Activated T-helper 9 cell treated with anti-CD3 and anti-CD28 coated beads, Interleukin-2, amount 50 U/mL, for 16 hours (primary cell): ENCODE data around the gene PDXP.

ENCODE experiments used
- DNase-seq: peaks from one replicate; pipeline ENCODE4 v3.0.0-alpha.2; 2020; ENCODE audit warnings: low read depth

Gene PDXP

DNA sequence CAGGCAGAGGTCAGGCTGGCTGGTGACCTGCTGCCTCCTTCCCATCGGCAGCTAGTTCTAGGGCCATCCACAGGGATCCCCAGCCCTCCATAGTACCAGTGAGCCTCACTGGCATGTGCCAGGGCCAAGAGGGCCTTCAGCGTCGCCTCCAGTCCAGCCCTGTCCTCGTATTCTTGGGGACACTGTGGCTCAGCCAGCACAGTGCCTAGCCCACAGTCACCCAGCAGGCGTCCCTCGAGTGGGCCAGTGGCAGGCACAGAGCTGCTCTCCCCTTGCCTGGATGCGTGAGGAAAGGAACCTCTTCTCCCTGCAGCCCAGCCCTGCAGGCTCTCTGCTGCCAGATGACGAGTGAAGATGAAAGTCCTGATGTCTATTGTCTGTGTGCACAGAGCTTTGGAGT is 29.7 kb upstream of the PDXP start:
- DNase-seq: no peak

DNA sequence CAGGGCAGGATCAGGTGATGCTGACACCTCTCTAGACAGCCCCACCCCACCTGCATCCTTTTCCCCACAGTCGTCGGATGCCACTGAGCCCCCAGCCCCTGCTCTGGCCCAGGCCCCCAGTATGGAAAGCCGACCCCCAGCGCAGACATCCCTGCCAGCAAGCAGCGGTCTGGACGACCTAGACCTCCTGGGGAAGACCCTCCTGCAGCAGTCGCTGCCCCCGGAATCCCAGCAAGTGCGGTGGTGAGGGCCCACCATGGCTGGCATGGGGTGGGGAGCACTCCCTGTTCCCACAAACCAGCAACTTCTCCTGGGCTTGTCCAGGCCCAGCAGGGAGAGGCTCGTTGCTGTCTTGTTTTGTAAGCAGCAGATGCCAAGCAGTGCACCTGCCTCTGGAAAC is 28.6 kb upstream of the PDXP start:
- no peak for DNase-seq

GRCh38 chr22:37630839-37631435 is 27.6 kb upstream of the PDXP start:
- no peak for DNase-seq

DNA sequence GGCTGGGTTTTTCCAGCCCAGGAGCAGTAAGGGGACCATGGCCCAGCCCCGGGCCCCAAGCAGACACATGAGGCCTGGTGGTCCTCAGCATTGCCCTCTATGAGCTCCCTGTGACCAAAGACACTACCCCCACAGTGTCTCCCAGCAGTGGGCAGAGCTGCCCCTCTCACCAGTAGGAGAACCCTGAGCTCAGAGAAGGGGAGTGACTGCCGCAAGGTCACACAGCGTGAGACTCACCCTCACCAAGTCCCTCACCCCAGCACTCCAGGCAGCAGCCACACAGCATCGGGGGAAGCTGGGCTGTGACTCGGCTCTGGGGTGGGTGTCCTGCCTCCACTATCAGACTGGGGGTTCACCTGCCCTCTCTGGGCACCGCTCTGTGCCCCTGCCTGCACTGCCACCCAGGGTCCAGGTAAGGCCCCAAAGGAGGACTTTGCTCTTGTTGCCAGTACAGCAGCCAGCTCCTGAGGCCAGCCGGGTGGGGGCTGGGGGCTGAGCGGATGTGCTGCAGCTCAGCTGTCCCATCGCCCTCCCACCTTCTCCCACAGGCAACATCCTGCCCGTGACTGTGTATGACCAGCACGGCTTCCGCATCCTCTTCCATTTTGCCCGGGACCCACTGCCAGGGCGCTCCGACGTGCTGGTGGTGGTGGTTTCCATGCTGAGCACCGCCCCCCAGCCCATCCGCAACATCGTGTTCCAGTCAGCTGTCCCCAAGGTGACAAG is 26.9 kb upstream of the PDXP start:
- no peak for DNase-seq

DNA sequence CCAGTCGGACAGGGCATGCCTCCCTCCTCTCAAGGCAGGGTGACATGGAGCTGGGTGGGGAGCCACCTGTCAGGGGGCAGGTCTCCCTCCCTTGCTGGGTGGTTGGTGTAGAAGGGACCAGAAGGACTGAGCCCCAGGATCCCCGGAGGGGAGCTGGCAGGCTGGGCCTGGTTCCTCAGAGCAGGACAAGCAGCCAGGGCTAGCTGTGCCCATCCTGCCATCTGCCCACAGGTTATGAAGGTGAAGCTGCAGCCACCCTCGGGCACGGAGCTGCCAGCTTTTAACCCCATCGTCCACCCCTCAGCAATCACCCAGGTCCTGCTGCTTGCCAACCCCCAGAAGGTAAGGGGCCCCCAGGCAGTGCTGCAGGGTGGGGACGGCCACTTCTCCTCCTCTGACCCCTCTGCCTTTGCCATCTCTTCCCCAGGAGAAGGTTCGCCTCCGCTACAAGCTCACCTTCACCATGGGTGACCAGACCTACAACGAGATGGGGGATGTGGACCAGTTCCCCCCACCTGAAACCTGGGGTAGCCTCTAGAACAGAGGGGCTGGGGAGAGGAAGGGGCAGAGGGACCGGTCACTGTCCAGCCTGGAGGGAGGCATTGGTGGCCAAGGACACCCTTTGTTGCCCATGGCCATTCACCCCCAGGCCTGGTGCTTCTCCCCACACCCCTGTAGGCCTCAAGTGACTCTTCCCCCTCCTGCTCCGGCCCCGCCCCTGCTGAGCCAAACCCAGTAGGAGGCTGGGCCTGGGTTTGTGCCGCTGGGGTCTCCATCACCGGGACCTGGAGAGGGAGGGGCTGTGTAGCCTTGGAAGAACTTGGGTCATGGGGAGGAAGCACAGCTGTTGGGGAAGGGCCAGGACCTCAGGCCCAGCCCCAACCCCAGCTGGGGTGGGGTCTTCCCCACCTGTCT is 26.1 kb upstream of the PDXP start:
- no peak for DNase-seq

- DNase-seq: no peak
These were observed 25.4 kb upstream of the PDXP start for GRCh38 chr22:37633089-37633624.

GRCh38 chr22:37633625-37634416 is 24.7 kb upstream of the PDXP start:
- DNase-seq: no peak

DNA sequence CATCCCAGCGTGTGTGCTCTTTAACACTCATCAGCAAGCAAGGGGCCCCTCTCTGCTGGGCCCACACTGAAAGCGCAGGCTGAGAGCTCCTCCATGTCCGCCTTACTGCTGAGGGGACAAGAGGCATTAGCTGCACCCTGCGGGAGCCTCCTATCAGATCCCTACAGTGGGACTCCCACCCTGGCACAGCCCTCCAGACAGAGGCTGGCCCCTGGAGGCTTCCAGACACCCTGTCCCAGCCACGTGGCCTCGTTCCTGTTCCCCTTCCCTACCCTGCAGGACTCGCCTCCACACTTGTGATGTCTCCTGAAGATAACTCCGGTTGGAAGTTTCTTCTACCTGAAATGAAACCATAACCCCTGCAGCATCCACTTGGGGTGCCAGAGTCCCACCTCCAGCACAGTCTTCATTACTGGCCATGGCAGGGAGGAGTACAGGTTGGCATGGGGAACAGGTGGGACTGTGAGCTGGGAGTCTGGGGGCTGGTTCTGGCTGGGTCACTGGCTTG is 24.1 kb upstream of the PDXP start:
- DNase-seq: no peak

DNA sequence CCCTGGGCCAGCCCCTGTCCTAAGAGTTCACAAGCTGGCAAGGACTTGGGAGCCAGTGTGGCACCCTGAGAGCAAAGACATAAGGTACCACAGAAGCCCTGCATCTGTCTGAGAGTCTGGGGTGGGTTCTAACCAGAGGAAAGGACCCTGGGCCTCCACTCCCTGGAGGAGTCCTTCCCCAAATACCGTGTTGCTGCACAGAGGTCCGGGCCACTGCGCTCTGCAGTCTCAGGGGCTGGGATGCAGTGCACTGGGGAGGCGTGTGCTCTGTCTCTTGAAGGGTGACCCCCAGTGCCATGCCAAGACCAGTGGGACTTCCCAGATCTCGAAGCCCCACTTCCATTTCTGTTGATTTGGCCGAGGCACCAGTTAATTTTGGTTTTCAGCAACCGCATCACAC is 23.4 kb upstream of the PDXP start:
- no peak for DNase-seq

- DNase-seq: no peak
These were observed 22.2 kb upstream of the PDXP start for GRCh38 chr22:37636186-37636948.

GRCh38 chr22:37636949-37637273 is 21.6 kb upstream of the PDXP start:
- no peak for DNase-seq

DNA sequence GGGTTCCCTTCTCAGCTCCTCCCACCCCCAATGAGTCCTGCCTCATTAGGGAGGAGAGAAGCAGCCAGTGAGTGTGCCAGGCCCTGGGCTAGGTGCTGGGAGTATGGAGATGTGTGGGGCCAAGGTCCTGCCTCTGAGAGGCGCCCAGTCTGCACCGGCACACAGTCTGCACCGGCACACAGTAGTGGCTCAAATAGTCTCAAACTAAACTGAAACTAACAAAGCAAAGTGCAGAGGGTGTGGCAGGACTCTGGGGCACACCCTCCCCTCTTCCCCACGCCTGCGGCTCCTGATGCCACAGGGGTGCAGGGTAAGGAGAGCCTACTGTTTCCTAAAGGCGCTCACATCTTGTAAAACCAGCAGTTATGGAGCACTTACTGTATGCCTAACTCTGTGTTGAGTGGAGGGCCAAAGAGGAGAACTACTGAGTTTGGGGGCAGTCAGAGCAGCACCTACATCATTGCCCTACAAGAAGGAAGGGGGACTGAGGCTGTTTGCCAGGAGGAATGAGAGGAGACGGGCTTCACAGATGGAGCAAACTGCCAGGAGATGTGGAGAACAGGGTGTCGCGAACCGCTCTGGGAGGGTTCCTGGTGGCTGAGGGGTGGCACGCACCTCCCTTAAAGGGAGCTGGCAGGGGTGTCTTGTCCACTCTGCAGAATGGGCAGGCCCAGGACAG is 20.0 kb upstream of the PDXP start:
- DNase-seq: no peak

GRCh38 chr22:37639070-37639760 is 19.3 kb upstream of the PDXP start, which contains the start of gene SH3BP1:
Gene SH3BP1, plus strand, starts transcription at chr22:37639669. Its CDS starts 119 bp downstream, at chr22:37639788.
- peak; percentile 35 for DNase-seq

DNA sequence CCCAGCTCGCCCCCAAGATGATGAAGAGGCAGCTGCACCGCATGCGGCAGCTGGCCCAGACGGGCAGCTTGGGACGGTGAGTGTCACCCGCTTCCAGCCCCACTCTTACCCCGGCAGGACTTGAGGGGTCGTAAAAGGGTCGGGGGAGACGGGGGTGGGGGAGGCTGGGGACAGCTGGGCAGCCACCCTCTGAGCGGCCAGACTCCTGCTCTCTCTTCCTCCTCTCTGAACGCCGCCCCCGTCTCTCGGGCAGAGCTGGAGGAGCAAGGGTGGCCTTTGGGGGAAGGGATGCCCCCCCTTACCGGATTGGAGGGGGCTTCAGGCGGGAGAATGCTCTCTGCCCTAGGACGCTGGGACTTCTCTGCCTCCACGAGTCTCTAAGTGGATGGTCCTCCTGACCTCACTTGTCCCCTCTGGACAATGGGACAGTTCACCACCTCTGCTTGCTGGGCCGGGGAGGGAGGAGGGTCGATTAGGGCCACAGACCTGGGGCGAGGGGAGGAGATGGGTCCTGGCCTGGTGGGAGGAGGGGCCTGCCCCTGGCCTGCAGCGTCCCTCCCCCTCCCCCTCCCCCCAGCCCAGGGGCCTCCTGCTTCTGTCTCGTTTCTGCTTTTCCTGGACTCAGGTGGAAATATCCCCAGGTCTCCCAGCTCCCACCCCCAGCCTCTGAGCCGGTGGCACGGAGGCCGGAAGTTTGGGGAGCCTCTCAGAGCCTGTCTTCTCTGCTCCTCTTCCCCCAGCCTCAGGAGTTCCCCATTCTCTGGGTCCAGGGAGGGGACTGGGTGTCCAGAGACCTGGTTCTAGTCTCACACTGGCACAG is 18.5 kb upstream of the PDXP start:
- no peak for DNase-seq

GRCh38 chr22:37640591-37641560 is 17.6 kb upstream of the PDXP start:
- DNase-seq: no peak

GRCh38 chr22:37641561-37641949 is 17.0 kb upstream of the PDXP start:
- no peak for DNase-seq

GRCh38 chr22:37643225-37643847 is 15.2 kb upstream of the PDXP start:
- DNase-seq: peak; percentile 79
